ENCODE results near the gene DUOXA2. TPM values are rescaled to one million over a fixed set of nuclear protein-coding genes. Genes with fewer than 3 reads are reported as not detected.
"Not testable (repeated sequence)": the region's sequence is repeated elsewhere in the genome, so short reads cannot be mapped to it uniquely, and the experiment has no call there.

Gene DUOXA2
- total RNA-seq, 2 experiments from 2014 or later = not detected

GRCh38 chr15:45089712-45090373 is 24.3 kb upstream of the DUOXA2 start:
- H3K27me3 Mint-ChIP-seq = peaks cover 25% of the 10 kb centered on the region
- no peaks in the 10 kb centered on the region for H3K9me3 Mint-ChIP-seq
- no peaks in the 10 kb centered on the region for H3K4me1 Mint-ChIP-seq
- H3K27ac Mint-ChIP-seq = no peak overlapping the region
- no peaks in the 10 kb centered on the region for H3K36me3 Mint-ChIP-seq
- H3K4me3 Mint-ChIP-seq = no peak overlapping the region
- DNase-seq = no peak

- no peak for DNase-seq
Measured at GRCh38 chr15:45091161-45091560, 23.0 kb upstream of the DUOXA2 start.

GRCh38 chr15:45091576-45091975 is 22.6 kb upstream of the DUOXA2 start:
- H3K27me3 Mint-ChIP-seq = peaks cover 25% of the 10 kb centered on the region
- H3K36me3 Mint-ChIP-seq = no peaks in the 10 kb centered on the region
- H3K27ac Mint-ChIP-seq = no peak overlapping the region
- DNase-seq = no peak
- no peak overlapping the region for H3K4me3 Mint-ChIP-seq
- H3K4me1 Mint-ChIP-seq = no peaks in the 10 kb centered on the region
- no peaks in the 10 kb centered on the region for H3K9me3 Mint-ChIP-seq

More at GRCh38 chr15:45091161-45091560, 23.0 kb upstream of the DUOXA2 start:
- Mint-ChIP-seq H3K4me3 (no peak overlapping the region), H3K27me3 (peaks cover 25% of the 10 kb centered on the region), H3K27ac (no peak overlapping the region), H3K4me1 (no peaks in the 10 kb centered on the region), H3K9me3 (no peaks in the 10 kb centered on the region), H3K36me3 (no peaks in the 10 kb centered on the region)

- no peak overlapping the region for H3K27ac Mint-ChIP-seq
- H3K27me3 Mint-ChIP-seq = peaks cover 15% of the 10 kb centered on the region
- no peak for DNase-seq
- H3K36me3 Mint-ChIP-seq = no peaks in the 10 kb centered on the region
- H3K4me1 Mint-ChIP-seq = no peaks in the 10 kb centered on the region
- H3K9me3 Mint-ChIP-seq = no peaks in the 10 kb centered on the region
- no peak overlapping the region for H3K4me3 Mint-ChIP-seq
Measured at GRCh38 chr15:45093013-45093412, 21.1 kb upstream of the DUOXA2 start.

- Mint-ChIP-seq H3K4me1 (no peaks in the 10 kb centered on the region), H3K36me3 (no peaks in the 10 kb centered on the region), H3K4me3 (no peak overlapping the region), H3K9me3 (no peaks in the 10 kb centered on the region), H3K27me3 (peaks cover 14% of the 10 kb centered on the region), H3K27ac (no peak overlapping the region)
- no peak for DNase-seq
Measured at GRCh38 chr15:45093622-45094357, 20.3 kb upstream of the DUOXA2 start.

GRCh38 chr15:45094358-45094730 is 19.8 kb upstream of the DUOXA2 start:
- no peaks in the 10 kb centered on the region for H3K36me3 Mint-ChIP-seq
- peaks cover 12% of the 10 kb centered on the region for H3K27me3 Mint-ChIP-seq
- no peak overlapping the region for H3K4me3 Mint-ChIP-seq
- no peak for DNase-seq
- H3K27ac Mint-ChIP-seq = no peak overlapping the region
- H3K4me1 Mint-ChIP-seq = no peaks in the 10 kb centered on the region
- H3K9me3 Mint-ChIP-seq = no peaks in the 10 kb centered on the region

GRCh38 chr15:45095661-45096060 is 18.5 kb upstream of the DUOXA2 start:
- no peak overlapping the region for H3K27ac Mint-ChIP-seq
- no peak overlapping the region for H3K4me3 Mint-ChIP-seq
- H3K9me3 Mint-ChIP-seq = no peaks in the 10 kb centered on the region
- H3K36me3 Mint-ChIP-seq = no peaks in the 10 kb centered on the region
- H3K27me3 Mint-ChIP-seq = peaks cover 6% of the 10 kb centered on the region
- no peak for DNase-seq
- H3K4me1 Mint-ChIP-seq = no peaks in the 10 kb centered on the region

- Mint-ChIP-seq H3K4me1 (no peaks in the 10 kb centered on the region), H3K27me3 (no peaks in the 10 kb centered on the region), H3K27ac (no peak overlapping the region), H3K36me3 (no peaks in the 10 kb centered on the region), H3K4me3 (no peak overlapping the region), H3K9me3 (no peaks in the 10 kb centered on the region)
- no peak for DNase-seq
Measured at GRCh38 chr15:45097466-45097865, 16.7 kb upstream of the DUOXA2 start.

- Mint-ChIP-seq H3K4me1 (no peaks in the 10 kb centered on the region), H3K27ac (no peak overlapping the region), H3K36me3 (no peaks in the 10 kb centered on the region), H3K27me3 (no peaks in the 10 kb centered on the region), H3K4me3 (no peak overlapping the region), H3K9me3 (no peaks in the 10 kb centered on the region)
- no peak for DNase-seq
Measured at GRCh38 chr15:45099549-45100165, 14.5 kb upstream of the DUOXA2 start.

GRCh38 chr15:45100884-45101625 is 13.1 kb upstream of the DUOXA2 start:
- H3K36me3 Mint-ChIP-seq = no peaks in the 10 kb centered on the region
- no peak for DNase-seq
- H3K27me3 Mint-ChIP-seq = no peaks in the 10 kb centered on the region
- no peak overlapping the region for H3K27ac Mint-ChIP-seq
- no peak overlapping the region for H3K4me3 Mint-ChIP-seq
- H3K9me3 Mint-ChIP-seq = no peaks in the 10 kb centered on the region
- H3K4me1 Mint-ChIP-seq = no peaks in the 10 kb centered on the region

GRCh38 chr15:45101749-45102148 is 12.4 kb upstream of the DUOXA2 start:
- no peaks in the 10 kb centered on the region for H3K36me3 Mint-ChIP-seq
- no peaks in the 10 kb centered on the region for H3K4me1 Mint-ChIP-seq
- no peak for DNase-seq
- no peak overlapping the region for H3K4me3 Mint-ChIP-seq
- H3K9me3 Mint-ChIP-seq = no peaks in the 10 kb centered on the region
- no peak overlapping the region for H3K27ac Mint-ChIP-seq
- H3K27me3 Mint-ChIP-seq = no peaks in the 10 kb centered on the region

- Mint-ChIP-seq H3K4me1 (no peaks in the 10 kb centered on the region), H3K36me3 (no peaks in the 10 kb centered on the region), H3K27me3 (no peaks in the 10 kb centered on the region), H3K27ac (no peak overlapping the region), H3K9me3 (no peaks in the 10 kb centered on the region), H3K4me3 (no peak overlapping the region)
- DNase-seq = no peak
Measured at GRCh38 chr15:45102226-45102625, 11.9 kb upstream of the DUOXA2 start.

GRCh38 chr15:45104170-45104569 is 10.0 kb upstream of the DUOXA2 start:
- H3K4me3 Mint-ChIP-seq, DNase-seq, H3K9me3 Mint-ChIP-seq, H3K36me3 Mint-ChIP-seq, H3K4me1 Mint-ChIP-seq, H3K27me3 Mint-ChIP-seq, H3K27ac Mint-ChIP-seq: not testable (repeated sequence)

- H3K36me3 Mint-ChIP-seq = no peaks in the 10 kb centered on the region
- no peak for DNase-seq
- no peak overlapping the region for H3K4me3 Mint-ChIP-seq
- no peak overlapping the region for H3K27ac Mint-ChIP-seq
- no peaks in the 10 kb centered on the region for H3K4me1 Mint-ChIP-seq
- H3K9me3 Mint-ChIP-seq = no peaks in the 10 kb centered on the region
- H3K27me3 Mint-ChIP-seq = peaks cover 21% of the 10 kb centered on the region
Measured at GRCh38 chr15:45105586-45105985, 8.5 kb upstream of the DUOXA2 start.

All from activated naive CD8-positive, alpha-beta T cell treated with anti-CD3 and anti-CD28 coated beads for 36 hours (primary cell).